T-helper 2 cell treated with Interferon-gamma antibody and Interleukin-4, amounts not matched to agents 5 μg/mL and 100 μg/mL, for 36 hours (primary cell): ENCODE results near the gene CALB2.

ENCODE experiments used
- DNase-seq: peaks from one replicate; pipeline ENCODE4 v3.0.0; 2021; ENCODE audit warnings: low spot score
- H3K27ac Mint-ChIP-seq: one replicate; pipeline ENCODE4 v1.8.0; 2021; ENCODE audit warnings: mild to moderate bottlenecking, mixed read lengths
- H3K27me3 Mint-ChIP-seq: one replicate; pipeline ENCODE4 v1.8.0; 2021; ENCODE audit warnings: low read depth, mixed read lengths
- H3K36me3 Mint-ChIP-seq: one replicate; pipeline ENCODE4 v1.8.0; 2021; ENCODE audit warnings: low read depth, mixed read lengths
- H3K4me1 Mint-ChIP-seq: one replicate; pipeline ENCODE4 v1.8.0; 2021; ENCODE audit warnings: low read depth, mixed read lengths
- H3K4me3 Mint-ChIP-seq: one replicate; pipeline ENCODE4 v1.8.0; 2022; ENCODE audit warnings: mild to moderate bottlenecking, moderate library complexity, mixed read lengths
- H3K9me3 Mint-ChIP-seq: one replicate; pipeline ENCODE4 v1.8.0; 2021; ENCODE audit warnings: mixed read lengths

The CALB2 gene

DNA sequence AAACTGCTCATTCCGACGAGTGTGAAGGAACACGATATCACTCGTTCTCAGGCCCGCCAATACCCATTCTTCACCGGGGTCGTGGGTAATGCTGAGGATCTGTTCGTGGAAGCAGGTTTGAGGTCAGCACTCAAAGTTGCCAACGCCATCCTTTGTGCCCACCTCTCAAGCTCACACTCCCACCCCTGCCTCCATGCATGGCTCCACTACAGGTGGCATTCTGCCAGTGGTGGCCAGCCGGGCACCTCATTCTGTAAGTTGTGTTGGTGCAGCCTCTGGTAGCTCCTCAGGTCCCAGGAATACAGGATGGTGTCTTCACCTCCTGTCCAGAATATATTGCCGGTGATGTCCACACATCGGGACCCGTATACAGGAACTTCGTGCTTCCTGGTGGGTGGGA lies 72.7 kb downstream of the CALB2 start:
- H3K36me3 Mint-ChIP-seq, result no peaks in the 10 kb centered on the region
- peaks cover 15% of the 10 kb centered on the region for H3K27me3 Mint-ChIP-seq
- DNase-seq, result no peak
- no peak overlapping the region for H3K27ac Mint-ChIP-seq
- no peak overlapping the region for H3K4me3 Mint-ChIP-seq
- no peaks in the 10 kb centered on the region for H3K9me3 Mint-ChIP-seq
- no peaks in the 10 kb centered on the region for H3K4me1 Mint-ChIP-seq

DNA sequence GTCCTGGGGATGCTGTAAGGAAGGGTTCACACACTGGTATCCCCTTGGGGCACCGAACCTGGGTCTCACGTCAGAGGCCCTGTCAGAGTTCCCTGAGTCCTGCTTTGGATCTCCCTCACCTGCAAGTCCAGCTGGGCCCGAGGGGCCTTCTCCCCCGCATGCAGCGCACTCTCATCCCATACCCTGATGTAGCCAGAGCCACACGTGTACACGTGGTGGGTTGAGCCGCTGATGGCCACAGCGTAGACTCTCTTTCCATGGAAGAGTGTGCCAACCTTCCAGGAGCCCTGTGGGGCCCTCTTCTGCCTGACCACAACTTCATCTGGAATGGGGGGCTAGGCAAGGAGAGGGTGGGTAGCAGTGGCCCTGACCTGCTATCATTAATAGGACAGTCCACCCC lies 73.5 kb downstream of the CALB2 start:
- Mint-ChIP-seq H3K27me3 (peaks cover 7% of the 10 kb centered on the region), H3K9me3 (no peaks in the 10 kb centered on the region), H3K36me3 (no peaks in the 10 kb centered on the region), H3K4me3 (no peak overlapping the region), H3K4me1 (no peaks in the 10 kb centered on the region), H3K27ac (no peak overlapping the region)
- no peak for DNase-seq

DNA sequence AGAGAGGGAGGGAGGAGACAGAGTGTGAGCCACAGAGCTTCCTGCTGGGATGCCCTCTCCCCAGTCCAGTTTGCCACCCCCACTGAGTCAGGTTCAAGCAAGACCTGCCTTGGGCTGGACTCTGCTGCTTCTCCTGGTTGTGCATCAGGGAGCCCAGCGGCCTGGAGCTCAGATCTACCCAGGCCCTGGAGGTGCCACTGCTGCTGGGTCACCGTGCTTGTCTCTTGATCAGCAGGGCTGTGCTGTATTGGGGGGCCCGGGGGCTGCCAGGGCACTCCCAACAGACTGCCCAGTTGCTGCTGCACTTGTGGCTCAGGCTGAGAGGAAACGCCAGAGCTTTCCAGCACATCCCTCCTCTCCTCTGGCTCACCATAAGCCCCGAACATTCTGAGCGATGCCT lies 74.4 kb downstream of the CALB2 start:
- no peak overlapping the region for H3K4me3 Mint-ChIP-seq
- H3K27ac Mint-ChIP-seq, result no peak overlapping the region
- peaks cover 3% of the 10 kb centered on the region for H3K27me3 Mint-ChIP-seq
- no peaks in the 10 kb centered on the region for H3K36me3 Mint-ChIP-seq
- no peaks in the 10 kb centered on the region for H3K4me1 Mint-ChIP-seq
- DNase-seq, result no peak
- no peaks in the 10 kb centered on the region for H3K9me3 Mint-ChIP-seq

DNA sequence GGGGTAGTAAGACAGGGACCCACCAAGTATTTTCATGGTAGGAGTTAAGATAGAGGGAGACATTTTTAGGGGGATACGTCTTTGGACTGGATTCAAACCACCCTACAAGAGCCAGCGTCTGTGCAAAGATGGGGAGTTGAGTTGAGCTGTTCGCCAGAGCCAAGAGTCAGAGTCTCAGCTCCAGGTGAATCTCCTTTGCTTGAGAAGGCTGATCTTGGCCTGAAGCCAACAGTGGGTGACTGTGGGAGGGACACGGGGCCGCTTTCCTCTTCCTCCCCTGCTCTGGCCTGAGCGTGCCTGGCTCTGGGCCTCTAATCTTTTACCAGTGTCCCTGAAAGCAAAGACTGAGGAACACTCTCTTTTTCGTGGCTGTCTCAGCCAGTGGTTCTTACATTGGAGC lies 78.0 kb downstream of the CALB2 start:
- no peak overlapping the region for H3K4me3 Mint-ChIP-seq
- H3K36me3 Mint-ChIP-seq, result no peaks in the 10 kb centered on the region
- H3K27ac Mint-ChIP-seq, result no peak overlapping the region

DNA sequence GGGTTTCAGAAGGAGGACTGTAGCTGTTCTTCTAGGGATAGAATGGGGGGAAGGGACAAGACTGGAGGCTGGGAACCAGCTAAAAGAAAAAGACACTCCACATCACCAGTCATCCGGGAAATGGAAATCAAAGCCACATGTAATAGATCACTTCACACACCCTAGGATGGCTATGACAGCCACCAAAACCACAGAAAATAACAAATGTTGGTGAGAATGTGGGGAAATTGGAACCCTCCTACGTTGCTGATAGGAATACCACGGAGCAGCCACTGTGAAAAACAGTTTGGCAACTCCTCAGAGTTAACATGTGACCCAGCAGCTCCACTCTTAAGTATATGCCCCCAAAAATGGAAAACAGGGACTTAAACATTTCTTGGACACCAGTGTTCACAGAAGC lies 81.0 kb downstream of the CALB2 start:
- peaks cover 7% of the 10 kb centered on the region for H3K9me3 Mint-ChIP-seq
- H3K4me3 Mint-ChIP-seq, result no peak overlapping the region

More for the DNA sequence above, 78.0 kb downstream of the CALB2 start:
- no peak for DNase-seq
- Mint-ChIP-seq H3K4me1 (no peaks in the 10 kb centered on the region), H3K9me3 (no peaks in the 10 kb centered on the region), H3K27me3 (no peaks in the 10 kb centered on the region)

More for the DNA sequence above, 81.0 kb downstream of the CALB2 start:
- no peak overlapping the region for H3K27ac Mint-ChIP-seq
- no peaks in the 10 kb centered on the region for H3K27me3 Mint-ChIP-seq
- H3K4me1 Mint-ChIP-seq, result no peaks in the 10 kb centered on the region
- DNase-seq, result no peak
- no peaks in the 10 kb centered on the region for H3K36me3 Mint-ChIP-seq
